ENCODE data around the gene ARSB. TPM values are rescaled to one million over a fixed set of nuclear protein-coding genes. Genes with fewer than 3 reads are reported as not detected.

The ARSB gene
- total RNA-seq, 2 experiments from 2014 or later: 4.4 to 5.2 TPM

DNA sequence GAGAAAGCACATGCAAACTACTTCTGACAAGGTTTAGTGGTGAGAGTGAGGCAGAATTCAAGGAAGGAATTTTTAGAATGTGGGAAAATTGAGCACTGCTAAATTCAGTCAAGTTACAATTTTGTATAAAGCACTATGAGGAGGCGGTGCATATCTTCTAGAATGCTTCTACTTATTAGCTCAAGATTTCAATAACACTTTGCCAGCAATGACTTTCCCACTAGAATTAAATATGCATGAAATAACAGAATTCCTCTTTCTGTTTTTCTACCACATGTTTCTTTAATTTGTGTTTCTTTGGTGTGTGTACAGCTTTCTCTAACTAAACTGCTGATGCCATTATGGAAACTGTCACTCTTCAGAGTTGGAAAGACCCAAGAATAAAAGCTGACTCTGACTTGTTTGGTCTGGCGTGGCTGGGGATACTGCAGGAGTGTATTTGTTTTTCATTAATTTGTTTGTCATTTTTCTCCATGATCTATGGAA lies 163.5 kb downstream of the ARSB start:
- TF ChIP-seq, protein P1, sequence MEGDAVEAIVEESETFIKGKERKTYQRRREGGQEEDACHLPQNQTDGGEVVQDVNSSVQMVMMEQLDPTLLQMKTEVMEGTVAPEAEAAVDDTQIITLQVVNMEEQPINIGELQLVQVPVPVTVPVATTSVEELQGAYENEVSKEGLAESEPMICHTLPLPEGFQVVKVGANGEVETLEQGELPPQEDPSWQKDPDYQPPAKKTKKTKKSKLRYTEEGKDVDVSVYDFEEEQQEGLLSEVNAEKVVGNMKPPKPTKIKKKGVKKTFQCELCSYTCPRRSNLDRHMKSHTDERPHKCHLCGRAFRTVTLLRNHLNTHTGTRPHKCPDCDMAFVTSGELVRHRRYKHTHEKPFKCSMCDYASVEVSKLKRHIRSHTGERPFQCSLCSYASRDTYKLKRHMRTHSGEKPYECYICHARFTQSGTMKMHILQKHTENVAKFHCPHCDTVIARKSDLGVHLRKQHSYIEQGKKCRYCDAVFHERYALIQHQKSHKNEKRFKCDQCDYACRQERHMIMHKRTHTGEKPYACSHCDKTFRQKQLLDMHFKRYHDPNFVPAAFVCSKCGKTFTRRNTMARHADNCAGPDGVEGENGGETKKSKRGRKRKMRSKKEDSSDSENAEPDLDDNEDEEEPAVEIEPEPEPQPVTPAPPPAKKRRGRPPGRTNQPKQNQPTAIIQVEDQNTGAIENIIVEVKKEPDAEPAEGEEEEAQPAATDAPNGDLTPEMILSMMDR (IDR thresholded peaks at IDR 0.05): no peak
- no peak overlapping the region for H3K27ac Mint-ChIP-seq
- DNase-seq (no peak), ATAC-seq (ENCODE audit: poor library complexity) (no peak)
- ChIA-PET CTCF (no interaction called here), POLR2A (no interaction called here)
- Histone ChIP-seq H3K27me3 (ENCODE audit: control insufficient read depth in 1 of 2, insufficient read depth in 2 of 2, low read length in 2 of 2) (no peaks in the 10 kb centered on the region), H3K27ac (ENCODE audit: low read depth in 1 of 2, low read length in 2 of 2) (no peak overlapping the region), H3K4me3 (ENCODE audit: low read length) (no peak overlapping the region), H3K36me3 (ENCODE audit: insufficient read depth, low read length) (no peaks in the 10 kb centered on the region), H3K9me3 (ENCODE audit: control insufficient read depth in 1 of 2, insufficient read depth in 1 of 2, low read length in 2 of 2) (no peaks in the 10 kb centered on the region), H3K4me1 (ENCODE audit: insufficient read depth, low read length) (no peaks in the 10 kb centered on the region)
- H3K36me3 Mint-ChIP-seq (ENCODE audit: low read depth): no peaks in the 10 kb centered on the region
- no peak overlapping the region for H3K4me3 Mint-ChIP-seq
- no peaks in the 10 kb centered on the region for H3K9me3 Mint-ChIP-seq
- intact Hi-C loops (cut with DNase I, micrococcal nuclease): no loop called here
- H3K4me1 Mint-ChIP-seq (ENCODE audit: low read depth): no peaks in the 10 kb centered on the region
- no peaks in the 10 kb centered on the region for H3K27me3 Mint-ChIP-seq

DNA sequence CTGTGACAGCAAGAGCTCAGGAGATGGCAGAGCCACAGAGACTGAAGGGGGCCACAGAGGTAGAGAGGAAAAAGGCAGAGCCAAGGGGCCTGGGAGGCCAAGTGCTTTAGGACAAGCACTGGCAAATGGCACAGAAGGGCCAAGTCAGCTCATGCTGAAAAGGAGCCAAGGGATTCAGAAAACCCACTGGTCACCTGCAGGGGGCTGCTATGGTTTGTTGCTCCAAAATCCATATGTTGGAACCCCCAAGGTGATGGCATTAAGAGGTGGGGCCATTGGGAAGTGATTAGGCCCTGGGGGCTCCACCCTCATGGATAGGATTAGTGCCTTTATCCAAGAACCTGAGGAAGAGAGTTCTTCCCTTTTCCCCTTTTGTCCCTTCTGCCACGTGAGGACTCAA lies 165.4 kb downstream of the ARSB start:
- H3K4me3 Mint-ChIP-seq: no peak overlapping the region
- no peaks in the 10 kb centered on the region for H3K27me3 Mint-ChIP-seq
- Histone ChIP-seq H3K36me3 (ENCODE audit: insufficient read depth, low read length) (no peaks in the 10 kb centered on the region), H3K27me3 (ENCODE audit: control insufficient read depth in 1 of 2, insufficient read depth in 2 of 2, low read length in 2 of 2) (no peaks in the 10 kb centered on the region), H3K27ac (ENCODE audit: low read depth in 1 of 2, low read length in 2 of 2) (no peak overlapping the region), H3K4me3 (ENCODE audit: low read length) (no peak overlapping the region), H3K4me1 (ENCODE audit: insufficient read depth, low read length) (no peaks in the 10 kb centered on the region), H3K9me3 (ENCODE audit: control insufficient read depth in 1 of 2, insufficient read depth in 1 of 2, low read length in 2 of 2) (no peaks in the 10 kb centered on the region)
- ATAC-seq (ENCODE audit: poor library complexity): no peak
- DNase-seq: no peak
- CTCF ChIA-PET: no interaction called here
- H3K9me3 Mint-ChIP-seq: no peaks in the 10 kb centered on the region
- no peaks in the 10 kb centered on the region for H3K36me3 Mint-ChIP-seq (ENCODE audit: low read depth)
- H3K4me1 Mint-ChIP-seq (ENCODE audit: low read depth): no peaks in the 10 kb centered on the region
- H3K27ac Mint-ChIP-seq: no peak overlapping the region
- intact Hi-C loops (cut with DNase I, micrococcal nuclease): no loop called here
- POLR2A ChIA-PET: no interaction called here
- TF ChIP-seq, protein P1 (IDR thresholded peaks at IDR 0.05): no peak

DNA sequence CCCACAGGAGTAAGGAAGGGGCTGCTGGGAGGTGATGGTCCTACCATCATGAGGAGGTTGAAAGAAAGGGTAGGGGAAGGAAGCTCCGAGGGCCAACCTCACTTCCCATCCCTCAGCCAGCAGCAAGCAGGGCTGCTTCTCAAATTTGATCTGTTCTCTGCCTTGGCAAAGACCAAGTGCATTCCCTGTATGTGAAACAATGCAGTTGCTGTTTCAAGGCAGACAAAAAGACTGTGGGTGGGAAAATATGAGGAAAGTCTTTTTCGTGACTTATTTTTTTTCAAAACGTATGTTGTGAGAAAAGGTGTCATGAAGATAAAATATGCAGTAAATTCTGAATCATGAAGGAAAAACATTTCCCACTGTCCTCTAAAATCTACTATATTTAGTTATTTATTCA lies 165.9 kb downstream of the ARSB start:
- no peaks in the 10 kb centered on the region for H3K4me1 ChIP-seq (ENCODE audit: insufficient read depth, low read length)
- H3K4me3 Mint-ChIP-seq: no peak overlapping the region
- DNase-seq: no peak

More for the DNA sequence above, 165.9 kb downstream of the ARSB start:
- TF ChIP-seq, protein P1 (IDR thresholded peaks at IDR 0.05): no peak
- intact Hi-C loops (cut with DNase I, micrococcal nuclease): no loop called here
- Mint-ChIP-seq H3K27me3 (no peaks in the 10 kb centered on the region), H3K9me3 (no peaks in the 10 kb centered on the region), H3K27ac (no peak overlapping the region), H3K36me3 (ENCODE audit: low read depth) (no peaks in the 10 kb centered on the region), H3K4me1 (ENCODE audit: low read depth) (no peaks in the 10 kb centered on the region)
- Histone ChIP-seq H3K27me3 (ENCODE audit: control insufficient read depth in 1 of 2, insufficient read depth in 2 of 2, low read length in 2 of 2) (no peaks in the 10 kb centered on the region), H3K9me3 (ENCODE audit: control insufficient read depth in 1 of 2, insufficient read depth in 1 of 2, low read length in 2 of 2) (no peaks in the 10 kb centered on the region), H3K27ac (ENCODE audit: low read depth in 1 of 2, low read length in 2 of 2) (no peak overlapping the region), H3K36me3 (ENCODE audit: insufficient read depth, low read length) (no peaks in the 10 kb centered on the region), H3K4me3 (ENCODE audit: low read length) (no peak overlapping the region)
- POLR2A ChIA-PET: no interaction called here
- CTCF ChIA-PET: no interaction called here
- ATAC-seq (ENCODE audit: poor library complexity): no peak

All from CD4-positive, alpha-beta T cell (primary cell).